OCI-LY7 (cell line): Measurements from ENCODE around the gene C16orf92. TPM values are rescaled to one million over a fixed set of nuclear protein-coding genes. Genes with fewer than 3 reads are reported as not detected.

Experiments used
- BruUV-seq: library from RNA; stranded (reverse); fragments of 400-500 nt; replicated peaks from 2 replicates; lab custom pipeline; 2021; lab: Mats Ljungman, UMichigan
- CTCF ChIA-PET: fragments of 300-600 bp; sonication (Branson Sonifier 250); formaldehyde crosslinking; loops from one replicate; lab custom pipeline; 2022; ENCODE audit warnings: antibody characterized with exemption; ENCODE audit not compliant: unreplicated experiment; lab: Charles Lee
- POLR2A ChIA-PET: fragments of 300-600 bp; sonication (Branson Sonifier 250); formaldehyde crosslinking; loops from one replicate; lab custom pipeline; 2022; ENCODE audit warnings: antibody characterized with exemption; lab: Charles Lee
- DNase-seq: peaks from one replicate; pipeline ENCODE4 v3.0.0-alpha.2; 2015; ENCODE audit warnings: low spot score
- H2AFZ ChIP-seq: fragments of 200-600 bp; sonication (generic), shearing (Covaris generic); 2 replicates; pipeline ENCODE4 v1.6.1; 2014; ENCODE audit warnings: mild to moderate bottlenecking, antibody characterized with exemption, low read length, moderate library complexity
- H3K27ac ChIP-seq: fragments of 200-600 bp; sonication (generic); 2 replicates; pipeline ENCODE4 v1.5.1; 2014; ENCODE audit warnings: mixed run types, low read depth, mild to moderate bottlenecking, moderate library complexity, low read length, inconsistent platforms; ENCODE audit not compliant: poor library complexity, severe bottlenecking
- H3K36me3 ChIP-seq: fragments of 200-600 bp; sonication (generic); 2 replicates; pipeline ENCODE4 v1.6.1; 2014; ENCODE audit warnings: mild to moderate bottlenecking, antibody characterized with exemption, low read length, moderate library complexity, mixed read lengths; ENCODE audit not compliant: insufficient read depth
- H3K4me1 ChIP-seq: fragments of 200-600 bp; sonication (generic); 2 replicates; pipeline ENCODE4 v1.5.1; 2014; ENCODE audit warnings: mild to moderate bottlenecking, low read length; ENCODE audit not compliant: insufficient read depth, poor library complexity, severe bottlenecking
- H3K4me2 ChIP-seq: fragments of 200-600 bp; sonication (generic); 2 replicates; pipeline ENCODE4 v1.6.1; 2014; ENCODE audit warnings: mild to moderate bottlenecking, low read length
- H3K4me3 ChIP-seq: fragments of 200-600 bp; sonication (generic); 2 replicates; pipeline ENCODE4 v1.5.1; 2014; ENCODE audit warnings: mild to moderate bottlenecking, low read depth, low read length; ENCODE audit not compliant: poor library complexity, severe bottlenecking
- H3K79me2 ChIP-seq: fragments of 200-600 bp; sonication (generic); 2 replicates; pipeline ENCODE4 v1.6.1; 2016; ENCODE audit warnings: low read depth, mild to moderate bottlenecking, low read length, moderate library complexity, mixed read lengths; ENCODE audit not compliant: insufficient read depth
- H3K9me2 ChIP-seq: fragments of 200-600 bp; sonication (generic); 2 replicates; pipeline ENCODE4 v1.6.1; 2016; ENCODE audit warnings: mild to moderate bottlenecking, low read length, mixed read lengths; ENCODE audit not compliant: insufficient read depth
- H3K9me3 ChIP-seq: fragments of 200-600 bp; sonication (generic); 2 replicates; pipeline ENCODE4 v1.6.1; 2014; ENCODE audit warnings: mild to moderate bottlenecking, mixed run types, low read length, mixed read lengths
- H4K20me1 ChIP-seq: fragments of 200-600 bp; sonication (generic); 2 replicates; pipeline ENCODE4 v1.6.1; 2014; ENCODE audit warnings: mild to moderate bottlenecking, antibody characterized with exemption, low read length, moderate library complexity, mixed read lengths; ENCODE audit not compliant: insufficient read depth
- EZH2phosphoT487 ChIP-seq: fragments of 200-600 bp; sonication (generic); IDR thresholded peaks from 2 replicates; pipeline ENCODE4 v1.6.1; 2018; ENCODE audit warnings: low read depth, borderline replicate concordance, mild to moderate bottlenecking, mixed run types, antibody characterized with exemption, low read length, moderate library complexity, mixed read lengths
- intact Hi-C: fragments of 100-400 bp; cut with micrococcal nuclease; formaldehyde crosslinking; loops from one replicate; pipeline ENCODE4 v1.10.0; 2022; ENCODE audit not compliant: unreplicated experiment
- total RNA-seq, 2 experiments: library from RNA; depleted of rRNA in 1 of 2; stranded (reverse); fragments of >200 nt in 1 of 2; shearing (Covaris generic) in 1 of 2; gene quantifications; 2 replicates each; pipeline ENCODE4 v1.2.3, GENCODE V29; 2014 to 2022
- TF ChIP-seq, protein P1 (sequence below): fragments of 200-600 bp; sonication (generic); conservative IDR thresholded peaks from 2 replicates; pipeline ENCODE4 v1.5.1; 2014; ENCODE audit warnings: mild to moderate bottlenecking, antibody characterized with exemption, low read length, moderate library complexity, mixed read lengths

The C16orf92 gene
- total RNA-seq, 2 experiments from 2014 or later = not detected

DNA sequence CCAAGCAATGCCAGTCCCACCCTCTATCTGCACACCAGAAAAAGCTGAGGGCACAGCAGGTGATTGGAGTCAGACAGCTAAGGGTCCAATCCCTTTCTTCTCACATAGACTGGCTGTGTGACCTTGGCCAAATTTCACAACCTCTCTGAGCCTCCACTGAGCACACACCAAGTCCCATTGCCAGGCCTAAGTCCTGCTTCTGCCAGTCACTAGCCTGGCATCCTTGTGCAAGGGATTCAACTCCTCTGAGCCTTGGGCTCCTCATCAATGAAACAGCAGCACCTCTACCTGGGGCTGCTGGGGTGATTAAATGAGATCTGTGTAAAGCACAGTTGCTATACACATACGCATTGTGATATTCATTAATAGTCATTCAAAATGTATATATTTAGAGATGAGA lies 23.6 kb downstream of the C16orf92 start:
- H3K4me2 ChIP-seq = no peak overlapping the region
- no peak overlapping the region for H3K27ac ChIP-seq
- DNase-seq = no peak
- ChIA-PET POLR2A (no interaction called here), CTCF (no interaction called here)
- intact Hi-C loops = no loop called here
- BruUV-seq = no TSS peak
- no peaks in the 10 kb centered on the region for H3K9me2 ChIP-seq
- no peak overlapping the region for H3K4me3 ChIP-seq
- H3K4me1 ChIP-seq = peaks cover 1% of the 10 kb centered on the region
- no peaks in the 10 kb centered on the region for H3K36me3 ChIP-seq
- H3K79me2 ChIP-seq = no peaks in the 10 kb centered on the region
- no peak overlapping the region for H2AFZ ChIP-seq
- no peaks in the 10 kb centered on the region for H4K20me1 ChIP-seq
- TF ChIP-seq EZH2phosphoT487 = no peak
- TF ChIP-seq, protein P1, sequence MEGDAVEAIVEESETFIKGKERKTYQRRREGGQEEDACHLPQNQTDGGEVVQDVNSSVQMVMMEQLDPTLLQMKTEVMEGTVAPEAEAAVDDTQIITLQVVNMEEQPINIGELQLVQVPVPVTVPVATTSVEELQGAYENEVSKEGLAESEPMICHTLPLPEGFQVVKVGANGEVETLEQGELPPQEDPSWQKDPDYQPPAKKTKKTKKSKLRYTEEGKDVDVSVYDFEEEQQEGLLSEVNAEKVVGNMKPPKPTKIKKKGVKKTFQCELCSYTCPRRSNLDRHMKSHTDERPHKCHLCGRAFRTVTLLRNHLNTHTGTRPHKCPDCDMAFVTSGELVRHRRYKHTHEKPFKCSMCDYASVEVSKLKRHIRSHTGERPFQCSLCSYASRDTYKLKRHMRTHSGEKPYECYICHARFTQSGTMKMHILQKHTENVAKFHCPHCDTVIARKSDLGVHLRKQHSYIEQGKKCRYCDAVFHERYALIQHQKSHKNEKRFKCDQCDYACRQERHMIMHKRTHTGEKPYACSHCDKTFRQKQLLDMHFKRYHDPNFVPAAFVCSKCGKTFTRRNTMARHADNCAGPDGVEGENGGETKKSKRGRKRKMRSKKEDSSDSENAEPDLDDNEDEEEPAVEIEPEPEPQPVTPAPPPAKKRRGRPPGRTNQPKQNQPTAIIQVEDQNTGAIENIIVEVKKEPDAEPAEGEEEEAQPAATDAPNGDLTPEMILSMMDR = no peak
- H3K9me3 ChIP-seq = no peaks in the 10 kb centered on the region

DNA sequence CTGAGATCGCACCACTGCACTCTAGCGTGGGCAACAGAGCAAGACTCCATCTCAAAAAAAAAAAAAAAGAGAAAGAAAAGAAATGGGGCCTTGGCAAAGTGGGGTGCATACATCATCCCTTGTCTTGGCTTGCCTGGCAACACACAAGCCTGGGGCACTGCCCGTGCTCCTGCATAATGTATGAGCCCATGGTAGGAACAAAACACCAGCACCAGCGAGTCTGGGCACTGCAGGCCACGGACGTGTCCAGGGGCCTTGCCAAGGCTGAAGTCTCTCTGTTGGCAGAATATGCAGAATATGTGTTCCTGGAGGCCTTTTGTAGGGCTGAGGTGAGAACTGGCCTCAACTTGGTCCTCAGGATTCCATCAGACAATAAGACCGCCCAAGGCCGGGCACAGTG lies 26.9 kb downstream of the C16orf92 start:
- ChIA-PET POLR2A (no interaction called here), CTCF (interaction anchor here (2.6 kb wide), 1 partner anchor 17 kb away, joined by 7 read pairs; no protein-coding TSS in a partner anchor)
- Histone ChIP-seq H3K9me3 (no peaks in the 10 kb centered on the region), H2AFZ (no peak overlapping the region), H3K4me1 (peaks cover 21% of the 10 kb centered on the region), H3K9me2 (no peaks in the 10 kb centered on the region), H3K27ac (no peak overlapping the region), H3K4me2 (no peak overlapping the region), H3K4me3 (no peak overlapping the region), H3K79me2 (no peaks in the 10 kb centered on the region), H3K36me3 (no peaks in the 10 kb centered on the region), H4K20me1 (no peaks in the 10 kb centered on the region)
- intact Hi-C loops = no loop called here
- no peak for TF ChIP-seq EZH2phosphoT487
- TF ChIP-seq, protein P1 = no peak
- no peak for DNase-seq
- BruUV-seq = no TSS peak

DNA sequence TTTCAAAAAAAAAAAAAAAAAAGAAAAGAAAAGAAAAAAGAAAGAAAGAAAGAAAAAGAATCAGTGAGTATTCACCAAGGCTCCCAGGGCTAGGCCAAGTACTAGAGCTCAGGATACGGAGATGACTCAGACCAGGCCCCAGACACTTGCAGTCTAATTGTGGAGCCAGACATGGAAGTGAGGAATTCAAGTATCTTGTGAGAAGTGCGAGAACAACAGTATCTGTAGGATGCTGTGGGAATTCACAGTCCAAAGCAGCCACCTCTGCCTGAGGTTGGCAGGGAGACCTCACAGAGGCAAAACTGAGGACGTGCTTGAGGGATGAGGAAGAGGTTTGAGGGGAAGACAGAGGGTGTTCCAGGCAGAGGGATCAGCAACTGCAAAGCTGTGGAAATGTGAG lies 28.5 kb downstream of the C16orf92 start:
- intact Hi-C loops = no loop called here
- TF ChIP-seq EZH2phosphoT487 = no peak
- TF ChIP-seq, protein P1 = no peak
- no peaks in the 10 kb centered on the region for H4K20me1 ChIP-seq
- ChIA-PET POLR2A (interaction anchor here (1.2 kb wide), 1 partner anchor 10 kb away, joined by 3 read pairs; no protein-coding TSS in a partner anchor), CTCF (no interaction called here)
- peak overlapping the region; percentile 97; the same call in 1 of the 2 replicates for H3K4me2 ChIP-seq
- BruUV-seq = no TSS peak
- H3K36me3 ChIP-seq = no peaks in the 10 kb centered on the region
- H3K9me3 ChIP-seq = no peaks in the 10 kb centered on the region
- no peaks in the 10 kb centered on the region for H3K79me2 ChIP-seq
- no peak for DNase-seq
- H3K27ac ChIP-seq = no peak overlapping the region
- H2AFZ ChIP-seq = no peak overlapping the region
- H3K9me2 ChIP-seq = no peaks in the 10 kb centered on the region
- H3K4me1 ChIP-seq = peaks cover 27% of the 10 kb centered on the region
- peak overlapping the region; percentile 83 for H3K4me3 ChIP-seq
